ENCODE measurements around the gene SF3B6.
"Not testable (repeated sequence)": the region's sequence is repeated elsewhere in the genome, so short reads cannot be mapped to it uniquely, and the experiment has no call there.

Gene SF3B6

GRCh38 chr2:24050041-24050979 is 25.8 kb downstream of the SF3B6 start:
- no peak for DNase-seq (ENCODE audit: low read depth)

DNA sequence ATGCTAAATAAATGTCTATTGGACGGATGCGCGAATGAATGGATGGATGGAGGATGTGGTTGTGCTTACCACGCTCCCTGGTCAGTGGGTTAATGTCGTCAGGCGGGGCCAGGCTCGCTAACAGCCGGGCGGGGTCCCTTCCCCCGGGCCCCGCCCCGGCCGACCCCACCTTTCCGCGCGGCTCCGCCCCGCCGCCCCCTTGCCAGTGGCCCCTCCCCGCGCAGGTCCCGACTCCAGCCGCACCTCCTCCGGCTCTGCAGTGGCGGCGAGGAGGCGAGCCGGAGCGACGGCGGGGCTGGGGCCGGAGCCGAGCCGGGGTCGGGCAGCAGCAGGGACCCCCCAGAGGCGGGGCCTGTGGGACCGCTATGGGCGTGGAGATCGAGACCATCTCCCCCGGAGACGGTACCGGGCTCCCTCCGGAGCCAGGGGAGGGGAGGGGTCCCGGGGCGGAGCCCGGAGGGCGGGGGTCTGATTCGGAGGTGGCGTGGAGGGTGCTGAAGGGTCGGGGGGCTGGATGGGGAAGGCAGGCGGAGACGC is 26.6 kb downstream of the SF3B6 start, which contains the start of gene FKBP1B:
TSS of gene FKBP1B (plus strand) at position 257 of the 537 bp plus-strand sequence. CDS start at position 366, 109 bp downstream.
- DNase-seq (ENCODE audit: low read depth) = peak; percentile 34

GRCh38 chr2:24048769-24049484 is 27.2 kb downstream of the SF3B6 start:
- no peak for DNase-seq (ENCODE audit: low read depth)

DNA sequence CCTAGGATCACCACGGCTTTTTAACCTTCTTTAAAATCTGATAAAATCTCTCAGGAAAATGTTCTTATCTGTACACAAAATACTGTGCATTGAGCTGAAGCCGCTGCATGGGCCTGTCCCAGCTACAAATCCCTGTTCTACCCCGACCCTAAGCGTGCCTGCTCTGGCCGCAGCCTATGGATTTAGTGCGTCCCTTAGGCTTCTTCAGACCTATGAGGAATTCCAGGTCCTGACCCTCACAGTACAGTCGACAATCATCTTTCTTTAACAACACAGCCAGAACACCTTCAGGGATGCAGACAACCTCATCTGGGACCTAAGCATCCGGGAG is 28.5 kb downstream of the SF3B6 start:
- DNase-seq (ENCODE audit: low read depth) = no peak

DNA sequence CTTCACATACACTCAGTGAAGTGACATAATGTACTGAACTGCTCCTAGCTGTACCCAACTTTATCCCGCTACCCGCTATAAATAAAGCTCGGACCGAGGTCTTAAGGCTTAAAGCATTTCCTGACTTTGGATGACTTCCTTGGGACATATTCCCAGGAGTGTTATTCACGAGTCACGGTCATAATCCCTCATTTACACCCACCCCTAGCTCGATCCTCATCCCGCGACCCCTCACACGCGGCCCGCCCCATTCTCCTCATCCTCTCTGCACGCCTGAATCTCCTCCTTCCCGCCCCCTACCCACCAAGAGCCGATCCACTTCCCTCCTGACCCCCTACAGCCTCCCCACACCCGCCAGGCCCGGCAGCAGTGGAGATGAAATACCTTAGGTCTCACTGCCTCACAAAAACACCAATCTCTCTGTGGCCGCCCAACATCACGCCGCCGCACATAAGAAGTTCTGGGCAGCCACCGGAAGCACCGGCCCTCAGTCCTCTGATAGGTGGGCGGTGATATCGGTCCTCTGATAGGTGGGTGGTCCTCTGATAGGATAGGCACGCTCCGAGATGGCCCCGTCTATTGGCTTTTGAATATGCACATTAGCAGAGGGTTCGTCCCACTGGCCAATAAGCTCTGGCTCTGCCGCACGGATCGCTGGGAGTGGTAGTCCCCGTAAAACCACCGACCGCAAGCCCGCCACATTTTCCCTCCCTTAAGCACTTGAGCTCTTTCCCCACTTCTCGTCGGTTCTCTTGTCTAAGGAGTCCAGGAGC is 29.0 kb downstream of the SF3B6 start, which contains the start of gene WDCP:
TSS of gene WDCP (minus strand) at position 462 of the 773 bp plus-strand sequence. CDS start 7,897 bp downstream, outside the sequence.
- DNase-seq (ENCODE audit: low read depth) = peak; percentile 84

GRCh38 chr2:24046599-24046929 is 29.6 kb downstream of the SF3B6 start:
- no peak for DNase-seq (ENCODE audit: low read depth)

DNA sequence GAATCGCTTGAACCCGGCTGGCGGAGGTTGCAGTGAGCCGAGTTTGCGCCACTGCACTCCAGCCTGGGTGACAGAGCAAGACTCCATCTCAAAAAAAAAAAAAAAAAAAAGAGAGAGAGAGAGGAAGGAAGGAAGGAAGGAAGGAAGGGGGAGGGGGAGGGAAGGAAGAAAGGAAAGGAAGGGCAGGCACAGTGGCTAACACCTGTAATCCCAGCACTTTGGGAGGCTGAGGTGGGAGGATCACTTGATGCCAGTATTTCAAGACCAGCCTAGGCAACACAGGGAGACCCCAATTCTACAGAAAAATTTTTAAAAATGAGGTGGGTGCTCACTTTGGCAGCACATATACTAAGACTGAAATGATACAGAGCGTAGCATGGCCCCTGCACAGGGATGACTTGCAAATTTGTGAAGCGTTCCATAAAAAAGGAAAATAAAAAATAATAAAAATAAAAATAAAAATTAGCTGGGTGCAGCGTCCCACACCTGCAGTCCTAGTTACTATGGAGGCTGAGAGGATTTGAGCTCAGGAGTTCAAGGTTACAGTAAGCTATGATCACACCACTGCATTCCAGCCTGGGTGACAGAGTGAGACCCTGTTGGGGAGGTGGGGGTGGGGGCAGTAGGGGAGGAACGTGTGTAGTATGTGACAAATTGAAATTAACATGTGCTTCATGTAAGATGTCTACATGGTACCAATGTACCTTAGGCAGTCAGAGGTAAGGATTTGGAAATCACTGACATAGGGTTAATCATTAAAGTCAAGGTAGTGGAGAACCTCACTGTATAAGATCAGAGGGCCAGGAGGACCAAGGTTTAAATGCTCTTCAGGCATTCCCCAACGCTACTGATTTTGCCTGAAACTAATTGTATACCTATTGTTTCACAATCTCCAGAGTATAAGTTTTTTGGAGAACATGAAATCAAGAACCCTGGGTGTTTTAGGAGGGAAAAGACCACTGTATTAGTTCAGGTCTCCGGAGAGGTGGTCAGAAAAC is 30.3 kb downstream of the SF3B6 start:
- DNase-seq (ENCODE audit: low read depth) = no peak

DNA sequence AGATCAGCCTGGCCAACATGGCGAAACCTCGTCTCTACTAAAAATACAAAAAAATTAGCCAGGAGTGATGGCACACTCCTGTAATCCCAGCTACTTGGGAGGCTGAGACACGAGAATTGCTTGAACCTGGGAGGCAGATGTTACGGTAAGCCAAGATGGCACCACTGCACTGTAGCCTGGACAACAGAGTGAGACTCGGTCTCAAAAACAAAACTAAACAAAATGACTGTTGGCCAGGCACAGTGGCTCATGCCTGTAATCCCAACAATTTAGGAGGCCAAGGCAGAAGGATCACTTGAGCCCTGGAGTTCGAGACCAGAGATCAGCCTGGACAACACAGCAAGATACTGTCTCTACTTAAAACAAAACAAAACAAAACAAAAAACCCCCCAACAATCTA is 33.0 kb downstream of the SF3B6 start:
- DNase-seq (ENCODE audit: low read depth) = not testable (repeated sequence)

- no peak for DNase-seq (ENCODE audit: low read depth)
Measured at GRCh38 chr2:24040511-24040910, 35.6 kb downstream of the SF3B6 start.

GRCh38 chr2:24038786-24039499 is 37.2 kb downstream of the SF3B6 start:
- no peak for DNase-seq (ENCODE audit: low read depth)

DNA sequence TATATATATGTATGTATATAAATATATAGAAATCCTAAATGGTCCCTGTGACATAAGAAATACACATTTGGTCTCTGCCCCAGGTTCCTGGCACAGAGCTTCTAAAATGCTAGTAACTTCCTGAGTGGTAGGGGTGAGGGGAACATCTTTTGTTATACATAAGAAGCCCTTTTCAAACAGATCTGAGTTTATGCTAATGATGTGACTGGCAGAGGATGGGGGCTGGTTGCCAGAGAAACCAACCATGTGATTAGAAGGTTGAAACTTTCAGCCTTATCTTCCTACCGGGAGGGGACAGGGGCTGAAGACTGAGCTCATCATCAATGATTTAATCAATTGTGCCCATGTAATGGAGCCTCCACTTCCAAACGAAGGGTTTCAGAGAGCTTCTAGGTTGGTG is 49.9 kb downstream of the SF3B6 start:
- no peak for DNase-seq (ENCODE audit: low read depth)

DNA sequence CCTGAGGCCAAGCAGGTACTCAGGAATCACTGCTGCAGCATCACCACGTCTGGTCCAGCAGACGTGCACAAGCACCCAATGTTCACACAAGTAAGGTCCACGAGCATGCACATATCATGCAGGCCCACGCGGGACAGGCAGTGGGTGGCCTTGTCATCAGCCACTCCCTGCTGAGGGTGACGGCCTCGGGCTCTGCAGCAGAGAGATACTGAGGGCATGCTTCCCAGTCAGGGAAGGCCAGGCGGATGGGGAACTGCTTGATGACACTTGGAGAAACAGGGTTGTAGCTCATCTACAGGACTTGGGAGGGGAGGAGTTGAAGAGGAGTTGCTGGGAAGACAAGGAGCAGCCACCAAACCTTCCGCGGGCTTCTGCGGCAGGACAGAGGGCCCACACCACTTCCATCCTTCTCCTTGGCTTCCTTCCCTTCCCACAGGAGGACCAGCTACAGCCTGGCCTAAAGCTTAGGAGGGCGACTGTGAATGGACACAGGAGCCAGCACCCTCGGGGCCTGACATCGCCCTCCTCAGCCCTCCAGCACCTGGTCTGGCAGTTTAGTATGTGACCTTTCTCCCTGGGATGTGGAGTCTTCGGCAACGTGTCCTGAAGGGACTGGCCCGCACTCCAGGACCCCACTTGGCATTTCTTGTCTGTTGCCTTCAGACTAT is 51.0 kb downstream of the SF3B6 start:
- DNase-seq (ENCODE audit: low read depth) = no peak

DNA sequence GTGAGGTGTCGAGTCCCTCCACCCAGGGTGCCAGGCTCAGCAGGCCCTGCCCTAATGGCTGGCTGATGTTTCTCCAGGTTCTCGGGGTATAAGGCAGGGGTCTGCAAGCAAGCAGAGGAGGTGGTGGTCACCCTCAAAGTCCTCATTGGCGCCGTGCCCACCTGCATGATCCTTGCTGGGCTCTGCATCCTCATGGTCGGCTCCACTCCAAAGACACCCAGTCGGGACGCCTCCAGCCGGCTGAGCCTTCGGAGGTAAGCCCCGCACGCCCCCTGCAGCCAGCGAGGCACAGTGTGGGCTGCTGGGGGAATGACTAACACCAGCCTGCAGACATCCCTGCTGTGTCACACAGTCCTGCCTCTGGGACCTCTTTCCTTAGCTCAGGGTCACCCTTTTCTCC is 52.1 kb downstream of the SF3B6 start:
- DNase-seq (ENCODE audit: low read depth) = no peak

DNA sequence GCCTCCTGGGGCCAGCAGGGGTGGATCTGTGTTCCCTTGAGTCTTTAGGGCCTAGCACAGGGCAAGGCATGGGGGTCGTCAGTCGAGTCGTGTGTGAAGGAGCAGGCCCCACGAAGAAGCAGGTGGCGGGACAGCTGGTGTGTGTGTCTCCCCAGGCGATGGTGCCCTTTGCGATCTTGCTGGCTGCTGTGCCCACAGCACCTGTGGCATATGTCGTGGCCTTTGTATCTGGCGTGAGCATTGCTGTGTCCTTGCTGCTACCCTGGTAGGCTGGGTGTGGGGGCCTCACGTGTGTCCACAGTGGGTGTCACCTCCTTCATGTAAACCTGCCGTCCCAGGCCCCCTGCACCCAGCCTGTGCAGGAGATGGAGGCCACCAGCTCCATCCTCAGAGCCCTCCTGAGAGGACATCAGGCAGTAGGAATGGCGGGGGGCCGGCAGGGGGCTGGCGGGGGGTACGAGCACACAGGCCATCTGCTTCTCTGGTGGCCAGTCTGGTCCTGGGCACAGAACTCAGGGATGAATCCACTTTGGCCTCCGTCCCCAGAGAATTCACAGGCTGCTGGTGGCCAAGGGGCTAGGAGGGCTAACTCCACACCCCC is 53.1 kb downstream of the SF3B6 start:
- DNase-seq (ENCODE audit: low read depth) = no peak

GRCh38 chr2:24022324-24022974 is 53.7 kb downstream of the SF3B6 start:
- DNase-seq (ENCODE audit: low read depth) = no peak

- DNase-seq (ENCODE audit: low read depth) = no peak
Measured at GRCh38 chr2:24021122-24021998, 54.8 kb downstream of the SF3B6 start.

GRCh38 chr2:24020244-24020643 is 55.9 kb downstream of the SF3B6 start:
- no peak for DNase-seq (ENCODE audit: low read depth)

DNA sequence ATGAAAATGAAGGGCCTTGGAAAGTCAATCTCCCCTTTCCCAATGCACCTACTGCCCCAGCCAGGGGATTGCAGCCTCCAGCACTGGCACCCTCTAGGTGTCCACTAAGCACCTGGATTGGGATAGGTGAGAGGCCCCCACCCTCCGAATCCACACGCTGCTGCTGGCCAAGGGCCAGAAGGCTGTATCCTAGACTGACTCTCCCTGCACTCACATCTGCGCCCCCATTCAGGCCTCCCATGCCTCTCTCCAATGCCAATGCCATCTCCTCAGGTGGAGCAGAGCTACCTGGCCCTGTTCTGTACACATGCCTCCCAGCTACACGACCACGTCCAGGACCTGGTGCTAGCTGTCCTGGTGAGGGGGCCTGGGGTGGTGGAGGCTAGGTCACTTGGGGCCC is 56.4 kb downstream of the SF3B6 start:
- DNase-seq (ENCODE audit: low read depth) = no peak

All from stimulated activated CD8-positive, alpha-beta memory T cell treated with anti-CD3 and anti-CD28 coated beads, Interleukin-12 subunit alpha, Interleukin-12 subunit beta, amount 100 ng/mL, for 4 hours (primary cell).